PC-3 (cell line): ENCODE data around the gene COG5. TPM values are rescaled to one million over a fixed set of nuclear protein-coding genes. Genes with fewer than 3 reads are reported as not detected.

Experiments
- ATAC-seq: fragments of 200-7000 bp; cut with Tn5 transposase; 2 replicates; pipeline ENCODE4 v1.9.1; 2020; ENCODE audit warnings: mild to moderate bottlenecking, moderate library complexity
- BruUV-seq: library from RNA; stranded (reverse); fragments of 400-500 nt; replicated peaks from 2 replicates; lab custom pipeline; 2021; lab: Mats Ljungman, UMichigan
- CTCF ChIA-PET: fragments of 300-600 bp; sonication (Branson Sonifier 250); formaldehyde crosslinking; loops from one replicate; lab custom pipeline; 2022; ENCODE audit warnings: antibody characterized with exemption; lab: Charles Lee
- POLR2A ChIA-PET: fragments of 300-600 bp; sonication (Branson Sonifier 250); formaldehyde crosslinking; loops from one replicate; lab custom pipeline; 2022; ENCODE audit warnings: antibody characterized with exemption; ENCODE audit not compliant: unreplicated experiment; lab: Charles Lee
- DNase-seq: peaks from one replicate; pipeline ENCODE4 v3.0.0-alpha.2; 2015
- H2AFZ ChIP-seq: fragments of 300-600 bp; sonication (generic); 2 replicates; pipeline ENCODE4 v1.6.0; 2016; ENCODE audit warnings: antibody characterized with exemption, low read length
- H3F3A ChIP-seq: fragments of 300-600 bp; sonication (generic); one replicate; pipeline ENCODE4 v1.6.0; 2017; ENCODE audit warnings: antibody characterized with exemption, low read length, control low read depth, mild to moderate bottlenecking; ENCODE audit not compliant: unreplicated experiment
- H3K27ac ChIP-seq: fragments of 300-600 bp; sonication (generic); 2 replicates; pipeline ENCODE4 v1.5.1; 2016; ENCODE audit warnings: mild to moderate bottlenecking, low read length
- H3K27me3 ChIP-seq: fragments of 300-600 bp; sonication (generic); 2 replicates; pipeline ENCODE4 v1.6.1; 2016; ENCODE audit warnings: low read length, mixed read lengths
- H3K36me3 ChIP-seq: fragments of 300-600 bp; sonication (generic); 2 replicates; pipeline ENCODE4 v1.6.1; 2016; ENCODE audit warnings: low read depth, mixed run types, low read length, mixed read lengths
- H3K4me1 ChIP-seq: fragments of 300-600 bp; sonication (generic); 2 replicates; pipeline ENCODE4 v1.5.1; 2016; ENCODE audit warnings: low read length; ENCODE audit not compliant: insufficient read depth
- H3K4me2 ChIP-seq: fragments of 300-600 bp; sonication (generic); 2 replicates; pipeline ENCODE4 v1.6.0; 2016; ENCODE audit warnings: low read length
- H3K4me3 ChIP-seq: fragments of 300-600 bp; sonication (generic); 2 replicates; pipeline ENCODE4 v1.5.1; 2016; ENCODE audit warnings: mild to moderate bottlenecking, low read length, mixed read lengths
- H3K79me2 ChIP-seq: fragments of 300-600 bp; sonication (generic); 2 replicates; pipeline ENCODE4 v1.6.1; 2017; ENCODE audit warnings: low read length, mixed read lengths
- H3K9ac ChIP-seq: fragments of 300-600 bp; sonication (generic); 2 replicates; pipeline ENCODE4 v1.6.0; 2016; ENCODE audit warnings: mild to moderate bottlenecking, low read length
- H3K9me2 ChIP-seq: fragments of 300-600 bp; sonication (generic); replicated peaks from 2 replicates; pipeline ENCODE4 v1.6.1; 2016; ENCODE audit warnings: mixed run types, low read length, mixed read lengths
- H3K9me3 ChIP-seq: fragments of 300-600 bp; sonication (generic); 2 replicates; pipeline ENCODE4 v1.6.1; 2016; ENCODE audit warnings: low read length, mixed read lengths
- H4K20me1 ChIP-seq: fragments of 300-600 bp; sonication (generic); 2 replicates; pipeline ENCODE4 v1.6.1; 2016; ENCODE audit warnings: low read length, mixed read lengths
- EZH2 ChIP-seq: fragments of 300-600 bp; sonication (generic); IDR thresholded peaks from one replicate; pipeline ENCODE4 v1.6.1; 2017; ENCODE audit warnings: antibody characterized with exemption, mild to moderate bottlenecking, low read length; ENCODE audit not compliant: unreplicated experiment
- EZH2phosphoT487 ChIP-seq: fragments of 300-600 bp; sonication (generic); IDR thresholded peaks from 2 replicates; pipeline ENCODE4 v1.6.1; 2018; ENCODE audit warnings: mild to moderate bottlenecking, antibody characterized with exemption, low read length, borderline replicate concordance
- intact Hi-C: fragments of 100-400 bp; cut with micrococcal nuclease; formaldehyde crosslinking; loops from 2 replicates; pipeline ENCODE4 v1.9.0; 2023
- total RNA-seq: library from RNA; depleted of rRNA; stranded (reverse); fragments of >200 nt; gene quantifications from 2 replicates; pipeline ENCODE4 v1.2.3, GENCODE V29; 2014
- TF ChIP-seq, protein P1 (sequence below): fragments of 300-600 bp; sonication (generic); conservative IDR thresholded peaks from 2 replicates; pipeline ENCODE4 v1.5.1; 2017; ENCODE audit warnings: antibody characterized with exemption, low read depth, mild to moderate bottlenecking, low read length

Gene COG5
- total RNA-seq, 1 experiment from 2014 or later = 51.7 TPM

GRCh38 chr7:107499731-107500130, 64.0 kb downstream of the COG5 start:
- Histone ChIP-seq H3K9me3 (no peaks in the 10 kb centered on the region), H3F3A (peaks cover 4% of the 10 kb centered on the region), H4K20me1 (no peaks in the 10 kb centered on the region), H2AFZ (no peak overlapping the region), H3K4me3 (no peak overlapping the region), H3K4me2 (no peak overlapping the region), H3K4me1 (peaks cover 9% of the 10 kb centered on the region), H3K27me3 (no peaks in the 10 kb centered on the region), H3K79me2 (peaks cover 26% of the 10 kb centered on the region), H3K9ac (no peak overlapping the region), H3K36me3 (no peaks in the 10 kb centered on the region), H3K27ac (no peak overlapping the region), H3K9me2 (no peaks in the 10 kb centered on the region)
- TF ChIP-seq EZH2phosphoT487 = no peak
- no peak for TF ChIP-seq EZH2
- TF ChIP-seq, protein P1, sequence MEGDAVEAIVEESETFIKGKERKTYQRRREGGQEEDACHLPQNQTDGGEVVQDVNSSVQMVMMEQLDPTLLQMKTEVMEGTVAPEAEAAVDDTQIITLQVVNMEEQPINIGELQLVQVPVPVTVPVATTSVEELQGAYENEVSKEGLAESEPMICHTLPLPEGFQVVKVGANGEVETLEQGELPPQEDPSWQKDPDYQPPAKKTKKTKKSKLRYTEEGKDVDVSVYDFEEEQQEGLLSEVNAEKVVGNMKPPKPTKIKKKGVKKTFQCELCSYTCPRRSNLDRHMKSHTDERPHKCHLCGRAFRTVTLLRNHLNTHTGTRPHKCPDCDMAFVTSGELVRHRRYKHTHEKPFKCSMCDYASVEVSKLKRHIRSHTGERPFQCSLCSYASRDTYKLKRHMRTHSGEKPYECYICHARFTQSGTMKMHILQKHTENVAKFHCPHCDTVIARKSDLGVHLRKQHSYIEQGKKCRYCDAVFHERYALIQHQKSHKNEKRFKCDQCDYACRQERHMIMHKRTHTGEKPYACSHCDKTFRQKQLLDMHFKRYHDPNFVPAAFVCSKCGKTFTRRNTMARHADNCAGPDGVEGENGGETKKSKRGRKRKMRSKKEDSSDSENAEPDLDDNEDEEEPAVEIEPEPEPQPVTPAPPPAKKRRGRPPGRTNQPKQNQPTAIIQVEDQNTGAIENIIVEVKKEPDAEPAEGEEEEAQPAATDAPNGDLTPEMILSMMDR = no peak
- DNase-seq = no peak
- no peak for ATAC-seq
- ChIA-PET POLR2A (no interaction called here), CTCF (no interaction called here)
- intact Hi-C loops = no loop called here
- no TSS peak for BruUV-seq

DNA sequence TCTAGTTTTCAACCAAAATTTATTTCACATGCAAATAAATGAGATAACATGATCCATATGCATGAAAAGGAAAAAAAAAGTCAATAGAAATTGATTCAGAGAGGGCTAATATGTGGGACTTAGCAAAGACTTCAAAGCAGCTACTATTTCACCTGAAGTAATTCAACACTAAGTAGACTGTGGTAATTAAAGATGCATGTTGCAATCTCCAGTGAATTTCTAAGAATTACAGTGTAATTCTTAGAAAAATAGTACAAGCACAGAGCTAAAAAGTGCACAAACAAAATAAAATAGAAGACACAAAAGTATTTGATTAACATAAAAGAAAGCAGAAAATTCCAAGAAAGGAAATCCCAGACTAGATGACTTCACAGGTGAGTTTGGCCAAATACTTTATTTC, 68.2 kb downstream of the COG5 start:
- intact Hi-C loops = no loop called here
- H3K9ac ChIP-seq = no peak overlapping the region
- no peak for ATAC-seq
- no peak overlapping the region for H2AFZ ChIP-seq
- peaks cover 6% of the 10 kb centered on the region for H3F3A ChIP-seq
- H3K79me2 ChIP-seq = peaks cover 41% of the 10 kb centered on the region
- no peaks in the 10 kb centered on the region for H3K27me3 ChIP-seq
- no peak overlapping the region for H3K4me3 ChIP-seq
- ChIA-PET POLR2A (no interaction called here), CTCF (no interaction called here)
- H3K4me1 ChIP-seq = peaks cover 16% of the 10 kb centered on the region
- no peaks in the 10 kb centered on the region for H3K9me2 ChIP-seq
- 0 out of 2 replicates have a peak overlapping the region, but pooled peaks have one; percentile 75 for H3K4me2 ChIP-seq
- no peaks in the 10 kb centered on the region for H3K36me3 ChIP-seq
- TF ChIP-seq EZH2 = no peak
- BruUV-seq = no TSS peak
- no peak for DNase-seq
- peaks cover 3% of the 10 kb centered on the region; the same call in 1 of the 2 replicates for H4K20me1 ChIP-seq
- no peak overlapping the region for H3K27ac ChIP-seq
- H3K9me3 ChIP-seq = no peaks in the 10 kb centered on the region

DNA sequence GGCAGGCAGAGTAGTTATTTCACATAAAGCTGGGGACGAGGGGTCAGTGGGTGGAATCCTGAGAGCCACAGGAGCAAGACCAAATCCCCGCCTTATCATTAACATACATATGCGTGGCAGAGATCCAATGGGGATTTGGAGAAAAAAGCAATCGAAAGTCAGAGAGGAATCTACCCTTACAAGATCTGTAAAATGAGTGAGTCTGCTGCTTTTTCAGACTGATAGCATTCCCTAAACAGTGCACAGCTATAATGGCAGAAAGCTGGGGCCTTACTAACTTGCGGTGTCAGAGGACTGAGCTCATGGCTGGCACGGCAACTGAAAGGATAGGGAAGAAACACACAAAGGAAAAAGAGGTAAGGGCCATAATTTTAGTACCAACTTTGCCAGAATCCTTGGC, 68.8 kb downstream of the COG5 start:
- H3K4me3 ChIP-seq = peak overlapping the region; percentile 28; the same call in 1 of the 2 replicates
- H3K9ac ChIP-seq = no peak overlapping the region
- BruUV-seq = no TSS peak
- H2AFZ ChIP-seq = 0 out of 2 replicates have a peak overlapping the region, but pooled peaks have one; percentile 6
- peak; percentile 35 for ATAC-seq
- intact Hi-C loops = no loop called here
- peaks cover 6% of the 10 kb centered on the region for H3F3A ChIP-seq
- no peaks in the 10 kb centered on the region for H3K27me3 ChIP-seq
- TF ChIP-seq EZH2 = no peak
- no peak for TF ChIP-seq EZH2phosphoT487
- TF ChIP-seq, protein P1 = no peak
- peak overlapping the region; percentile 72 for H3K27ac ChIP-seq
- POLR2A ChIA-PET = no interaction called here
- H3K36me3 ChIP-seq = no peaks in the 10 kb centered on the region
- DNase-seq = no peak
- no peaks in the 10 kb centered on the region for H3K9me2 ChIP-seq
- peaks cover 16% of the 10 kb centered on the region for H3K4me1 ChIP-seq
- no peaks in the 10 kb centered on the region for H3K9me3 ChIP-seq
- H3K4me2 ChIP-seq = peak overlapping the region; percentile 75
- H3K79me2 ChIP-seq = peaks cover 41% of the 10 kb centered on the region
- peaks cover 3% of the 10 kb centered on the region; the same call in 1 of the 2 replicates for H4K20me1 ChIP-seq
- CTCF ChIA-PET = no interaction called here
